ENCODE measurements around the gene REXO1.

The REXO1 gene

GRCh38 chr19:1855040-1855827 lies 7.0 kb upstream of the REXO1 start (continued):
- TF ChIP-seq OVOL3 (tag by site-specific recombination; IDR thresholded peaks at IDR 0.05) (no peak), ZNF114 (tag by site-specific recombination; IDR thresholded peaks at IDR 0.05) (no peak), ZNF146 (tag by site-specific recombination; IDR thresholded peaks at IDR 0.05) (no peak), ZNF510 (tag by site-specific recombination; IDR thresholded peaks at IDR 0.05; ENCODE audit: insufficient replicate concordance) (no peak), ZNF529 (tag by site-specific recombination; IDR thresholded peaks at IDR 0.05; ENCODE audit: insufficient replicate concordance) (no peak), RBAK (tag by site-specific recombination; IDR thresholded peaks at IDR 0.05) (no peak), ZNF266 (tag by site-specific recombination; IDR thresholded peaks at IDR 0.05; ENCODE audit: low read depth) (no peak), ELK4 (IDR thresholded peaks at IDR 0.05; ENCODE audit: borderline replicate concordance, low read depth, low read length) (no peak), ZNF391 (tag by site-specific recombination; IDR thresholded peaks at IDR 0.05; ENCODE audit: borderline replicate concordance, low read depth) (no peak), GLIS1 (tag by site-specific recombination; IDR thresholded peaks at IDR 0.05) (peak; percentile 93), ZNF221 (tag by site-specific recombination; IDR thresholded peaks at IDR 0.05; ENCODE audit: borderline replicate concordance) (no peak), CTCF (tag by site-specific recombination; IDR thresholded peaks at IDR 0.05) (no peak), ZNF658 (tag by site-specific recombination; IDR thresholded peaks at IDR 0.05) (no peak), ZNF645 (tag by site-specific recombination; IDR thresholded peaks at IDR 0.05) (no peak), ZNF623 (tag by site-specific recombination; IDR thresholded peaks at IDR 0.05) (no peak), ZBTB17 (tag by site-specific recombination; IDR thresholded peaks at IDR 0.05) (peak; percentile 74), ZNF350 (tag by site-specific recombination; IDR thresholded peaks at IDR 0.05) (no peak), ZNF214 (tag by site-specific recombination; IDR thresholded peaks at IDR 0.05; ENCODE audit: borderline replicate concordance) (no peak), ZNF112 (tag by site-specific recombination; IDR thresholded peaks at IDR 0.05) (no peak), ZNF140 (tag by site-specific recombination; IDR thresholded peaks at IDR 0.05) (no peak), ZNF398 (tag by site-specific recombination; IDR thresholded peaks at IDR 0.05) (no peak), PRDM4 (tag by site-specific recombination; IDR thresholded peaks at IDR 0.05) (no peak)
- TF ChIP-seq, protein P1, sequence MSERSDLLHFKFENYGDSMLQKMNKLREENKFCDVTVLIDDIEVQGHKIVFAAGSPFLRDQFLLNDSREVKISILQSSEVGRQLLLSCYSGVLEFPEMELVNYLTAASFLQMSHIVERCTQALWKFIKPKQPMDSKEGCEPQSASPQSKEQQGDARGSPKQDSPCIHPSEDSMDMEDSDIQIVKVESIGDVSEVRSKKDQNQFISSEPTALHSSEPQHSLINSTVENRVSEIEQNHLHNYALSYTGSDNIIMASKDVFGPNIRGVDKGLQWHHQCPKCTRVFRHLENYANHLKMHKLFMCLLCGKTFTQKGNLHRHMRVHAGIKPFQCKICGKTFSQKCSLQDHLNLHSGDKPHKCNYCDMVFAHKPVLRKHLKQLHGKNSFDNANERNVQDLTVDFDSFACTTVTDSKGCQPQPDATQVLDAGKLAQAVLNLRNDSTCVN (tag by site-specific recombination; optimal IDR thresholded peaks at IDR 0.05), result peak; percentile 21
- TF ChIP-seq, protein P2, sequence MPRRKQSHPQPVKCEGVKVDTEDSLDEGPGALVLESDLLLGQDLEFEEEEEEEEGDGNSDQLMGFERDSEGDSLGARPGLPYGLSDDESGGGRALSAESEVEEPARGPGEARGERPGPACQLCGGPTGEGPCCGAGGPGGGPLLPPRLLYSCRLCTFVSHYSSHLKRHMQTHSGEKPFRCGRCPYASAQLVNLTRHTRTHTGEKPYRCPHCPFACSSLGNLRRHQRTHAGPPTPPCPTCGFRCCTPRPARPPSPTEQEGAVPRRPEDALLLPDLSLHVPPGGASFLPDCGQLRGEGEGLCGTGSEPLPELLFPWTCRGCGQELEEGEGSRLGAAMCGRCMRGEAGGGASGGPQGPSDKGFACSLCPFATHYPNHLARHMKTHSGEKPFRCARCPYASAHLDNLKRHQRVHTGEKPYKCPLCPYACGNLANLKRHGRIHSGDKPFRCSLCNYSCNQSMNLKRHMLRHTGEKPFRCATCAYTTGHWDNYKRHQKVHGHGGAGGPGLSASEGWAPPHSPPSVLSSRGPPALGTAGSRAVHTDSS (tag by site-specific recombination; IDR thresholded peaks at IDR 0.05), result no peak
- TF ChIP-seq, protein P3, sequence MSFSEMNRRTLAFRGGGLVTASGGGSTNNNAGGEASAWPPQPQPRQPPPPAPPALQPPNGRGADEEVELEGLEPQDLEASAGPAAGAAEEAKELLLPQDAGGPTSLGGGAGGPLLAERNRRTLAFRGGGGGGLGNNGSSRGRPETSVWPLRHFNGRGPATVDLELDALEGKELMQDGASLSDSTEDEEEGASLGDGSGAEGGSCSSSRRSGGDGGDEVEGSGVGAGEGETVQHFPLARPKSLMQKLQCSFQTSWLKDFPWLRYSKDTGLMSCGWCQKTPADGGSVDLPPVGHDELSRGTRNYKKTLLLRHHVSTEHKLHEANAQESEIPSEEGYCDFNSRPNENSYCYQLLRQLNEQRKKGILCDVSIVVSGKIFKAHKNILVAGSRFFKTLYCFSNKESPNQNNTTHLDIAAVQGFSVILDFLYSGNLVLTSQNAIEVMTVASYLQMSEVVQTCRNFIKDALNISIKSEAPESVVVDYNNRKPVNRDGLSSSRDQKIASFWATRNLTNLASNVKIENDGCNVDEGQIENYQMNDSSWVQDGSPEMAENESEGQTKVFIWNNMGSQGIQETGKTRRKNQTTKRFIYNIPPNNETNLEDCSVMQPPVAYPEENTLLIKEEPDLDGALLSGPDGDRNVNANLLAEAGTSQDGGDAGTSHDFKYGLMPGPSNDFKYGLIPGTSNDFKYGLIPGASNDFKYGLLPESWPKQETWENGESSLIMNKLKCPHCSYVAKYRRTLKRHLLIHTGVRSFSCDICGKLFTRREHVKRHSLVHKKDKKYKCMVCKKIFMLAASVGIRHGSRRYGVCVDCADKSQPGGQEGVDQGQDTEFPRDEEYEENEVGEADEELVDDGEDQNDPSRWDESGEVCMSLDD (tag by site-specific recombination; IDR thresholded peaks at IDR 0.05), result peak; percentile 14; the same call in 1 of the 2 replicates

Measured in HEK293 (cell line).